ENCODE results near the gene DYRK1A.

Gene DYRK1A

DNA sequence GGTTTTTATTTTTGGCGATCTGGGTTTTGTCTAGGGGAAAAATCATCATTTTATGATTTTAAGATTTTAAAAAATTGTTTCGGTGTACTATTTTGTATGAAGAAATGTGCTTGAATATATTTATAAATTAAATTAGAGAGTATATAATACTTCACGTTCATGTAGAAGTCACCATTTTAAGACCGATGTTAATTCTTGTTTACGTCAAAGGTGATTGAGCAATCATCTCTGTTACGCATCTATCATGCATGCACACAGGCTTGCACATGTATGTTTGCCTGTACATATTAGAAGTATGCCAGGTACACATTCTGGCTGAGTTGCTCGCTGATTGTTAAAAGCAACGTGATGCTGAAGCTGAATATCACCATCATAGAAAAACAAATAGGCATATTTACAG lies 54.7 kb downstream of the DYRK1A start:
- DNase-seq, result no peak

DNA sequence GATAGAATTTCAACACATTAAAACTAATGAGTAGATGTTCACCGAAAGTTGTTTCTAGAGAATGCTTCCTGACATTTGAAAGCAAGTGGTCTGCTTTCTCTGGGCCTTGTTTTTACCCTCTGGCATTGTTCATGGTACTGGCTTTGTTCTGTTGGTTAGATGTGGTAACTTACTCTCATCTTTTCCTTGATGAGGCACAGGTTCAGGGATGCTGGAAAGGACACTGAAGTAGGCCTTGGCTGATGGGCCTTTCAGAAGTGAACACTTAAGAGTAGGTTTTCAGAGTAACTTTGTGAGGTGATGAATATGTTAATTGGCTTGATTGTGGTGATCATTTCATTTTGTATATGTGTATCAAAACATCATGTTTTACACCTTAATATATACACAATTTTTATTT lies 55.8 kb downstream of the DYRK1A start:
- DNase-seq, result no peak

GRCh38 chr21:37423103-37423502 lies 56.5 kb downstream of the DYRK1A start:
- DNase-seq, result no peak

DNA sequence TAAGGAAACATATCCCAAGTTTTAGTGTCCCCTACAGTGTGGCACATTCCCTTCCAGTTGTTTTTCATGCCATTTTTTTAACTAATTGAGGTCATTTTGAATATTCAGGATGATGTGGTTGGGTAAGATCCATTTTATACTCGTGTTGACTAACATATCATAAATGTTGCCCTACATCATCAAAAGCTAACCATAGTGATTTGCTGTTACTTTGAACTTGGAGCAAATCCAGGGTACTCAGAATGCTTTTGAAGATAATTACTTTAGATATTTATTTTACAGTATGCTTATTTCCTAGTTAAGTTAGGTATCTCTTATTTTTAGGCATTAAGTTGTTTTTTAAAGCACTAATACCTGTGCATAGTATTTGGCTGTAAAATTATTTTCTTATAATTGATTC lies 57.8 kb downstream of the DYRK1A start:
- no peak for DNase-seq

- no peak for DNase-seq
Measured at GRCh38 chr21:37425001-37425400, 58.4 kb downstream of the DYRK1A start.

DNA sequence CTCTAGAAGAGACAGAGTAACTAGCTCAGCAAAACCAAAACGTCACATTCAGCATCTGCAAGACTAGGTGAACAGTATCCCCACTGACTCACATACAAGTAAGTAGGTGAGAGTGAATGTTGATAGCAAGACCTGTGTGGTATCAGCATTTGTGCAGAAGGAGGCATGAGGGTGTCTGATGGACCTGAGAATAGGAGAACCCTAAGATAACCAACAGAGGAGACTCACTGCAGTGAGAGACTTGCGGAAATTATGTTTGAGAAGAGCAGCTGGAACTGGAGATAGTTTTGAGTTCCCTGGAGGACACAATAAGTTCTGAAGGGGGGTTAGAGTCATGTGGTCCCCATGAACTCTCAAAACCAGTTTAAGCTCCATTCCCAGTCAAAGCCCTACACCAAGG lies 59.1 kb downstream of the DYRK1A start:
- DNase-seq, result no peak

DNA sequence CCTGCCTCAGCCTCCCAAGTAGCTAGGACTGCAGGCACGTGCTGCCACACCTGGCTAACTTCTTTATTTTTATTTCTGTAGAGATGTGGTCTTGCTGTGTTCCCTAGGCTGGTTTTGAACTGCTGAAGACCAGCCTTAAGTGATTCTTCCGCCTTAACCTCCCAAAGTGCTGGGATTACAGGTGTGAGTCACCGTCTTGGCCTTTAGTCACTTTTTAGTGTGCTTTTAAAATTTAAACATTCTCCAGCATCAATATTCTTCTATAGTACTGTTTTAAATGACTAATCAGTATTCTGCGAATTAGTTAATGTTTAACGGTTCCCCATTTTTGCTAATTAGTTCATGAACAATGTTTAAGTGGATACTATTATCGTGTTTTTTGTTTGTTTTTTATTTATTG lies 60.6 kb downstream of the DYRK1A start:
- no peak for DNase-seq

DNA sequence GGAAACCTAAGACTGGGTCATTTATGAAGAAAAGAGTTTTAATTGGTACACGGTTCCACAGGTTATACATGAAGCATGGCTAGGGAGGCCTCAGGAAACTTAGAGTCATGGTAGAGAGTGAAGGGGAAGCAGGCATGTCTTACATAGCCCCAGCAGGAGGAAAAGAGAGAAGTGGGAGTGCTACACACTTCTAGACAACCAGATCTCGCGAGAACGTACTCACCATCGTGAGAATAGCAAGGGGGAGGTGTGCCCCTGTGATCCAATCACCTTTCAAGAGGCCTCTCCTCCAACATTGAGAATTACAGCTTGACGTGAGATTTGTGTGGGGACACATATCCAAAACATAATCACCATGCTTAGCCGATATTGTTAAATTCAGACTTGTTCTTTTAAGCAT lies 62.8 kb downstream of the DYRK1A start:
- DNase-seq, result no peak

- DNase-seq, result no peak
Measured at GRCh38 chr21:37430184-37430821, 63.7 kb downstream of the DYRK1A start.

DNA sequence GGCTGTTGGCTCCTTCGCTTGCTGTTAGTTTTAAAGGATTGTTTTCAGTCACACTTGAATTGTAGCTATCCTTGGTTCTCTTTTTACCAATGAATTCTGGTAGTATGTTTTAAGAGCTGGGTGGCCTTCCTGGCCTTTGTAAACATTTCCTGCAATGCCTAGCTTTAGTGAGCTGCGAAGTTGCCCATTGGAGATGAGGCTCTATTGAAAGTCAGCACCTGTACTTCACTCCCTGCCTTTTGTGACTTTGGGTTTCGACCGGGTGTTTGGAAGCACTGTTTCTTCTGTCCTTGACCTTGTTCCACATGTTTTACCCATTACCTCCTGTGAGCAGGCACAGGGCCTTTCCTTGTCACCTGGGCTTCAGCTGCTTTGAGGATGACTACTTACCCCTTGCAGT lies 64.7 kb downstream of the DYRK1A start:
- no peak for DNase-seq

DNA sequence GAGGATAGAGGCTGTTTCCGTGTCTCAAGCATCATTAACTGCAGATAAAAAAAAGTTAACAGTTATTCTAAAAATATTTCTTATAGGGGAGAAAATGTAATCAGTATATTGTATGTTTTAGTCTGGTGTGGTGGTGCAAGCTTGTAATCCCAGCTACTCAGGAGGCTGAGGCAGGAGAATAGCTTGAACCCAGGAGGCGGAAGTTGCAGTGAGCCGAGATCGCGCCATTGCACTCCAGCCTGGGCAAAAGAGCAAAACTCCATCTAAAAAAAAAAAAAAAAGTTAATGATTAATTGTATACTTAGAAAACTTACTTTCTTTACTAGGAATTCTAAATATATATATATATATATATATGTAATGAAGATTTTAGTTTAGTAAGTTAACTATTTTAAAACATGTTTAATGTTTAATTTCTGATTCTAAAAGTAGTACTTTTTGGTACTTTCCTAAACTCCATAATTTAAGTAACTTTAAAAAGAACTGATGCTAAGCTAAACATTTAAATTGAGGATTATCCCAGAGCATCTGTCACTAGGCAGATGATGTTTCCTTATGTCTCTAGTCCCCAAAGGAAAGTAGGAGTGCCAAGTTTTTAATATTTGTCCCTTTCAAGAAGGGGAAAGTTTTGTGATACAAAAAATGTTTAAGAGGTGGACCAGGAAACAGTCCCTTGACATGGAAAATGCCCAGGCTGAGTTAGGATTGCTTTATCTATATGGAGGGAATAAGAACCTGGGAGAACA lies 66.3 kb downstream of the DYRK1A start:
- DNase-seq, result no peak

DNA sequence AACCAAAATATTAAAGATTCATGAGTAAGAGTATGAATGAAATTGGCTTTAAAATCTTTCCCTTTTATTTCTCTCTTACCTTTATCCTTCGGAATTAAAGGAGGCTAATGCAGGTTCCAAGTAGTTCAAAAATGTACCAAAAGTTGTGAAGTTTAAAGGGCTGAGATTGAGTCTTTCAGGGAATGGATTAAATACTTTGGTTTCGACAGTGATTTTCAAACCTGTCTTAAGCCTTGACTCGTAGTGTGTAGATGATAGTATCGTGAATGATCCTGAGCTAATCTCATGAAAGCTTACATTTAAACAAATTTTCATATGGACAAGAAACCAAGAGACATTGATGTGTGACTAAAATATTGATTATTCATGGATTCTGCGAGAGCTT lies 66.9 kb downstream of the DYRK1A start:
- DNase-seq, result no peak

GRCh38 chr21:37435120-37435519 lies 68.5 kb downstream of the DYRK1A start:
- DNase-seq, result peak; percentile 90

DNA sequence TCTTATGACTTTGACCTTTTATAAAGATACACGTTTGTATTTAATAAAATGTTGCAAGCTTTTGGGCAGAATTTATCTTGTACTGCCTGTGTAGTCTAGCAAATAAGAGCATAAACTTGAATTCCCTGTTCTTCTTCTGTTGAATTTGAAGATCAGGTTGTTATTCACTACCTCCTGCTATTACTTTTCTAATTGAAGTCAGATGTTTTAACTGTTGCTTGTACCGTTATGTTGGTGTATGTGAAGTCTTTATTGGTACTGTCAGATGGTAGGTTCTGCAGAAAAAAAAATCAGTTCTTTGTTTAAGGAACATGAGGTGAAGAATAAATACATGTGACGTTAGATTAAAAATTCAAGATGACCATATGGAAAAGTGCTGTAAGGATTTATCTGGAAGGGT lies 69.1 kb downstream of the DYRK1A start:
- DNase-seq, result no peak

DNA sequence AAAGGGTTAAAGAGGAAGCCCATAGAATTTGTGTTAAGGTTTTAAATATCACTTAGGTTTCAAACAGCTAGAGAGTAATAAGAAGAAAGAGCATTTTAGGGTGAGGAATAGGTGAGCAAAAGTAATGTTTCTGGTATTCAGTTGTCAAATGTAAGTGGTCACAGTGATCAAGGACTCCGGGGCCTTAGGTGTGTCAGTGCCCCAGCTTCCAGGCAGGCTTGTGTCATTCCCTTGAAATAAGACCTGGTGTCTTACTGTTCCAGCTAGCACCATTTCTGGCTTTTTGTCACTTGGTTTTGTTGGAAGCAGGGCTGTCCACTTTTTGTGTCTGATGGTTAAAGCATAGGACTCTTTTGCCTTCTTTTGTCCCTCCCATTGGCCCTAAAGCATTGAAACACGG lies 69.6 kb downstream of the DYRK1A start:
- no peak for DNase-seq

- no peak for DNase-seq
Measured at GRCh38 chr21:37437376-37438080, 71.0 kb downstream of the DYRK1A start.

- no peak for DNase-seq
Measured at GRCh38 chr21:37443683-37444082, 77.1 kb downstream of the DYRK1A start.

DNA sequence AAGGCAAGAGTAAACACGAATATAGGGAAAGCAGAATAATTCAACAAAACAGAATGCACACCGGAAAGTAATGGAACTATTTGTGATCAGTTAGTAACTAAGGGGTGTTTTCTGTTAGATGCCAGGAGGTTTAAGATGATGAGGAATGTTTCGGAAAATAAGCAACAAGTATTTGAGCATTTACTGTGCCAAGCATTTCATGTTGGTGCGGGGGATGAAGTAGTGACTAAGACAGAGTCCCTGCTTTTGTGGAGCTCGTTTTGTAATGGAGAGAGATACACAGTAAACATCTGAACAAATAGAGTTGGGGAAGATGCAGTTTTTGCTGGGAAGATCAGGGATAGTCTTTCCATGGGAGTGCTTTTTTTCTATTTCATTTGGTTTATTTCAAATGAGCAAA lies 78.7 kb downstream of the DYRK1A start:
- no peak for DNase-seq

GRCh38 chr21:37446552-37446951 lies 80.0 kb downstream of the DYRK1A start:
- no peak for DNase-seq

DNA sequence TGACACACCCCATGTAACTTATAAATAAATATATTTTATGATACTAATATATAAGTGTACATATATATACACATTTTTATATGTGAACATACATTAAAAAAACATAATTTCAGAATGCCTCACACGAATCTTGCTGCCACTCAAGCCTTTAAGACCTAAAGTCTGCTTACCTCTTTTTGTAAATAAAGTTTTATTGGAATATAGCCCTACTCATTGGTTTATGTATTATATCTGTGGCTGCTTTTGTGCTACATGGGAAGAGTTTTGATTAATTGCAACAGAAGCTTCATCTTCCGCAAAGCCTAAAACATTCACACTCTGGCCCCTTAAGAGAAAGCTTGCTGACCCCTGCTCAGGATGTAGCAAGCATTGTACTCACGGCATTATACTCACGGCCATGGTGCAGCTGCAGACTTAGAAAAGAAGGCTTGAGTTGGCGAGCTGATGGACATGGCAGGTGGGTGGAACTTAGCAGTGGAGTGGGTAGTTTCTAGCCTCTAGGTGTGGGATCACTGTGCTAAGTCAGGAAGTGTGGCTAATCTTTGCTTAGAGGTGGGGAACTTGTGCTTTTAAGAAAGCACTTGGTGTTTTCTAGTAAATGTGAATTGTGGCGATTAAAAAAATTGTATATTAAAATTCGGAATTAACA lies 80.8 kb downstream of the DYRK1A start:
- DNase-seq, result no peak

DNA sequence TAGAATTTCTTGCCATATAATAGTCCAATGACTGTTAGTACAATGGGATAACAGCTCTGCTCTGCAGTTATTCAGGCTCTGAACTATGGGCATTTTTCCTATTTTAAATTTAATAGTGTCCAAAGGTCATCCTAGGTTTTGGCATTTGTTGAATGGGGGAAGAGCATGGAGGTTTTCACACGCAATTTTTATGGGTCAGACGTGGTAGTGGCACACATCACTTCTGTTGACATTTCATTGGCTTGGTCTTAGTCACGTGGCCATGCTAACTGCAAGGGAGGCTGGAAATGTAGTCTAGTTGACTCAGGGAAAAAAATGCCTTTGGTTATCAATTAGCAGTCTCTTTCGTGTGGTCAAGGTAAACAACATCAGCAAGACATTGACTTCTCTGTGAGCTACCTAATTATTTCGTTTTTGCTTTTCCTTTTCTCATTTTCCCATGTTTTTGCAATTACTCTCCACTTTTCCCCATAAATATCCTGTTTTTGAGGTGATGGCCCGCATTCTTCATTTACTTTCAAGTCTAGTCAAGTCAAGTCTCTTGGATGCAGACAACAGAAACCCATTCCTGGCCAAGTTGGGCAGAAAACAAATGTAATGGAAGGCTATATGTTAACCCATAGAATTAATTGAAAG lies 82.8 kb downstream of the DYRK1A start:
- DNase-seq, result no peak

DNA sequence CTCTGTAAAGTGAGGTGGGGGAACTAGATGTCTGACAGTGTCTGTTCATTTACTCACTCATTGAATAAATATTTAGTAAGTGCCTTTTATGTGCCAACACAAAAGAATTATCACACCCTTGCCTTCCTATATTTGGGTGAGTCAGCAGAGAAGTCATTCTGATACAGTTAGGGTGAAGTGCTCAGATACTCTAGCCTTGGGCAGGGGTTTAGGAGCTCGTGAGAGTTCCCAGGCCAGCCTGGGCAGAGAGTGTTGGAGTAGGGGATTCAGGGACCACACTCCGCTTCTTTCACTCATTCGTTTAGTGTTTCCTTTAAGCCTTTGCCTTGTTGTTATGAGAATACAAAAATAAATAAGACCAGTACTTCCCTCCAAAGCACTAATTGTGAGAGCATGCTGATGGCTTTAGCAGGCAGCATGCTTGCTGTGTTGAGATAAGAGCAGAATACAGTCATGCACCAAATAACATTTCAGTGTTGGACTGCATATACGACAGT lies 83.9 kb downstream of the DYRK1A start:
- DNase-seq, result peak; percentile 5

DNA sequence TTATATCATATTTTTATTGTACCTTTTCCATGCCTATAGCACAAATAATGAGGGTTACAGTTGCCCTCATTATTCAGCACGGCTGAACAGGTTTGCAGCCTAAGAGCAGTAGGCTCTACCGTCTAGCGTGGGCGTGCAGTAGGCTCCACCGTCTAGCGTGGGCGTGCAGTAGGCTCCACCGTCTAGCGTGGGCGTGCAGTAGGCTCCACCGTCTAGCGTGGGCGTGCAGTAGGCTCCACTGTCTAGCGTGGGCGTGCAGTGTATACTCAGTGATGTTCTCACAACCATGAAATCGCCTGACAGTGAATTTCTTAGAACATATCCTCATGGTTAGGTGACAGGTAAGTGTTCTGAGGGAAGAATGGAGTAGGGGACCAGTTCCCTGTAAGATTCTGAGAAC lies 84.9 kb downstream of the DYRK1A start:
- no peak for DNase-seq

Measured in kidney glomerular epithelial cell (primary cell).